Natural killer cell (primary cell): Measurements from ENCODE around the gene NPEPL1. TPM values are rescaled to one million over a fixed set of nuclear protein-coding genes. Genes with fewer than 3 reads are reported as not detected.
A peak's percentile ranks its signal among the peaks of the same experiment; 100 is the strongest.

Experiments
- ATAC-seq, 3 donors: fragments of 150-1000 bp in 2 of 3; fragments of 200-7000 bp in 1 of 3; cut with Tn5 transposase; 1 replicate in 1 of 3; 2 replicates in 2 of 3; pipeline ENCODE4 v1.10.0; 2021; ENCODE audit warnings: mild to moderate bottlenecking in 2 of 3, moderate library complexity in 2 of 3
- DNase-seq, 2 donors: peaks; one replicate each; pipeline versions ENCODE4 v3.0.0 to v3.0.0-alpha.2; 2013 to 2021; ENCODE audit warnings: mixed read lengths in 1 of 2
- H3K27ac ChIP-seq: one replicate; pipeline ENCODE4 v1.5.1; 2013; ENCODE audit warnings: mild to moderate bottlenecking, low read length
- H3K27me3 ChIP-seq: one replicate; pipeline ENCODE4 v1.6.1; 2013; ENCODE audit warnings: low read length; ENCODE audit not compliant: control insufficient read depth, insufficient read depth
- H3K36me3 ChIP-seq: one replicate; pipeline ENCODE4 v1.6.1; 2013; ENCODE audit warnings: low read length; ENCODE audit not compliant: control insufficient read depth, insufficient read depth
- H3K4me1 ChIP-seq: one replicate; pipeline ENCODE4 v1.6.1; 2013; ENCODE audit warnings: low read length; ENCODE audit not compliant: control insufficient read depth, insufficient read depth
- H3K4me3 ChIP-seq: one replicate; pipeline ENCODE4 v1.5.1; 2013; ENCODE audit warnings: low read length
- H3K9me3 ChIP-seq: one replicate; pipeline ENCODE4 v1.6.1; 2013; ENCODE audit warnings: low read length; ENCODE audit not compliant: control insufficient read depth, insufficient read depth
- H3K27ac Mint-ChIP-seq, 2 donors: one replicate each; pipeline ENCODE4 v1.8.0; 2022; ENCODE audit warnings: mild to moderate bottlenecking in 2 of 2, mixed read lengths in 2 of 2, moderate library complexity in 1 of 2
- H3K27me3 Mint-ChIP-seq, 2 donors: one replicate each; pipeline ENCODE4 v1.8.0; 2022; ENCODE audit warnings: low read depth in 2 of 2, mixed read lengths in 2 of 2
- H3K36me3 Mint-ChIP-seq: one replicate; pipeline ENCODE4 v1.8.0; 2022; ENCODE audit warnings: mixed read lengths
- H3K4me1 Mint-ChIP-seq, 2 donors: one replicate each; pipeline ENCODE4 v1.8.0; 2022; ENCODE audit warnings: mixed read lengths in 2 of 2
- H3K4me3 Mint-ChIP-seq: one replicate; pipeline ENCODE4 v1.8.0; 2022; ENCODE audit warnings: mild to moderate bottlenecking, moderate library complexity, mixed read lengths
- H3K9me3 Mint-ChIP-seq, 2 donors: one replicate each; pipeline ENCODE4 v1.8.0; 2022; ENCODE audit warnings: mixed read lengths in 2 of 2
- CTCF ChIP-seq: fragments of 200-600 bp; IDR thresholded peaks from one replicate; pipeline ENCODE4 v1.8.0; 2022; ENCODE audit warnings: antibody characterized with exemption
- WGBS: methylation state at CpG from one replicate; pipeline ENCODE4 v1.1.7; 2013; ENCODE audit warnings: missing lambda C conversion rate; ENCODE audit not compliant: insufficient coverage; 5-methylcytosine and 5-hydroxymethylcytosine counted together
- intact Hi-C: fragments of 100-400 bp; cut with micrococcal nuclease; formaldehyde crosslinking; loops from one replicate; pipeline ENCODE4 v1.14.2; 2022
- total RNA-seq, 4 donors: library from RNA; stranded (reverse); fragments of 120-200 nt in 1 of 4; gene quantifications; one replicate each; pipeline versions ENCODE4 v1.2.3 to v1.2.4, GENCODE V29; 2013 to 2022

NPEPL1 gene
- total RNA-seq, 3 donors from 2014 or later (not counting 1 experiment from before 2014, with no cell fraction given) = 66.0 to 83.7 (median 68.4) TPM

GRCh38 chr20:58701431-58702160 lies 9.0 kb downstream of the NPEPL1 start:
- H3K9me3 Mint-ChIP-seq = no peaks in the 10 kb centered on the region

GRCh38 chr20:58702161-58702510 lies 9.5 kb downstream of the NPEPL1 start:
- DNase-seq (no peak), ATAC-seq (no peak)
- TF ChIP-seq CTCF = no peak
- Histone ChIP-seq H3K36me3 (peaks cover 32% of the 10 kb centered on the region), H3K9me3 (no peaks in the 10 kb centered on the region), H3K4me3 (no peak overlapping the region), H3K4me1 (no peaks in the 10 kb centered on the region), H3K27ac (no peak overlapping the region), H3K27me3 (no peaks in the 10 kb centered on the region)
- H3K27me3 Mint-ChIP-seq = no peaks in the 10 kb centered on the region
- intact Hi-C loops = no loop called here
- H3K4me3 Mint-ChIP-seq = no peak overlapping the region
- peaks cover 16 to 19% of the 10 kb centered on the region in 2 donors for H3K4me1 Mint-ChIP-seq
- H3K36me3 Mint-ChIP-seq = no peaks in the 10 kb centered on the region
- WGBS = 96% methylated on average over 9 of the region's 9 CpGs
- no peaks in the 10 kb centered on the region for H3K9me3 Mint-ChIP-seq
- H3K27ac Mint-ChIP-seq = no peak overlapping the region

More at GRCh38 chr20:58701431-58702160, 9.0 kb downstream of the NPEPL1 start:
- H3K27me3 ChIP-seq = no peaks in the 10 kb centered on the region
- no peak overlapping the region for H3K27ac ChIP-seq
- TF ChIP-seq CTCF = no peak
- H3K4me3 Mint-ChIP-seq = no peak overlapping the region
- no peaks in the 10 kb centered on the region for H3K4me1 ChIP-seq
- no peaks in the 10 kb centered on the region for H3K36me3 Mint-ChIP-seq
- no peak overlapping the region for H3K4me3 ChIP-seq
- ATAC-seq (no peak), DNase-seq (no peak)
- 97% methylated on average over 29 of the region's 29 CpGs for WGBS
- H3K27me3 Mint-ChIP-seq = no peaks in the 10 kb centered on the region
- no peaks in the 10 kb centered on the region for H3K9me3 ChIP-seq
- H3K4me1 Mint-ChIP-seq = peaks cover 16 to 19% of the 10 kb centered on the region in 2 donors
- intact Hi-C loops = no loop called here
- no peak overlapping the region for H3K27ac Mint-ChIP-seq
- H3K36me3 ChIP-seq = peaks cover 32% of the 10 kb centered on the region

GRCh38 chr20:58702859-58703648 lies 10.5 kb downstream of the NPEPL1 start:
- no peaks in the 10 kb centered on the region for H3K36me3 Mint-ChIP-seq
- Histone ChIP-seq H3K36me3 (peaks cover 31% of the 10 kb centered on the region), H3K9me3 (no peaks in the 10 kb centered on the region), H3K4me3 (no peak overlapping the region), H3K4me1 (no peaks in the 10 kb centered on the region), H3K27ac (no peak overlapping the region), H3K27me3 (no peaks in the 10 kb centered on the region)
- WGBS = 95% methylated on average over 28 of the region's 28 CpGs
- no peak for ATAC-seq
- peaks cover 12 to 15% of the 10 kb centered on the region in 2 donors for H3K4me1 Mint-ChIP-seq
- no peaks in the 10 kb centered on the region for H3K9me3 Mint-ChIP-seq
- no peaks in the 10 kb centered on the region for H3K27me3 Mint-ChIP-seq
- intact Hi-C loops = no loop called here
- DNase-seq = peak in 1 of 2 donors; percentile 26
- H3K4me3 Mint-ChIP-seq = no peak overlapping the region
- H3K27ac Mint-ChIP-seq = no peak overlapping the region
- no peak for TF ChIP-seq CTCF
